H1 (cell line): ENCODE data around the gene HTD2. TPM values are rescaled to one million over a fixed set of nuclear protein-coding genes. Genes with fewer than 3 reads are reported as not detected.
A peak's percentile ranks its signal among the peaks of the same experiment; 100 is the strongest.

Experiments
- CTCF ChIA-PET: fragments of 300-600 bp; sonication (Branson Sonifier 250); formaldehyde crosslinking; loops from one replicate; lab custom pipeline; 2021; ENCODE audit not compliant: partially characterized antibody; lab: Charles Lee
- POLR2A ChIA-PET: fragments of 300-600 bp; sonication (Branson Sonifier 250); formaldehyde crosslinking; loops from one replicate; lab custom pipeline; 2021; ENCODE audit warnings: inconsistent platforms; ENCODE audit not compliant: partially characterized antibody; lab: Charles Lee
- DNase-seq, 2 experiments: peaks; one replicate each; pipeline versions ENCODE4 v3.0.0 to v3.0.0-alpha.2; 2010 to 2022; ENCODE audit warnings: low spot score in 2 of 2, low read depth in 1 of 2, mixed read lengths in 1 of 2
- FAIRE-seq: peaks from 2 replicates; lab custom pipeline; 2011; peaks lifted over from hg19 to GRCh38; lab: Jason Lieb, UNC
- H2AFZ ChIP-seq: 2 replicates; pipeline ENCODE4 v1.8.1; 2012; ENCODE audit warnings: low read length, inconsistent platforms
- H2AK5ac ChIP-seq: 2 replicates; pipeline ENCODE4 v1.6.1; 2013; ENCODE audit warnings: low read depth, low read length
- H2BK120ac ChIP-seq: replicated peaks from 2 replicates; pipeline ENCODE3; 2013; ENCODE audit warnings: low read depth, low read length, inconsistent platforms
- H2BK12ac ChIP-seq: 2 replicates; pipeline ENCODE4 v1.6.1; 2013; ENCODE audit warnings: low read depth, low read length
- H2BK15ac ChIP-seq: 2 replicates; pipeline ENCODE4 v1.6.1; 2013; ENCODE audit warnings: low read length
- H2BK20ac ChIP-seq: 2 replicates; pipeline ENCODE4 v1.6.1; 2013; ENCODE audit warnings: low read length
- H2BK5ac ChIP-seq: 2 replicates; pipeline ENCODE4 v1.6.1; 2013; ENCODE audit warnings: low read depth, low read length
- H3K14ac ChIP-seq: 2 replicates; pipeline ENCODE4 v1.6.1; 2013; ENCODE audit warnings: inconsistent platforms; ENCODE audit not compliant: insufficient read length
- H3K18ac ChIP-seq: 2 replicates; pipeline ENCODE4 v1.6.1; 2013; ENCODE audit warnings: low read length; ENCODE audit errors: extremely low read depth
- H3K23ac ChIP-seq: 2 replicates; pipeline ENCODE4 v1.6.1; 2013; ENCODE audit warnings: inconsistent platforms; ENCODE audit not compliant: insufficient read length
- H3K23me2 ChIP-seq: 2 replicates; pipeline ENCODE4 v1.6.1; 2013; ENCODE audit warnings: low read depth, low read length
- H3K27ac ChIP-seq: 2 replicates; pipeline ENCODE4 v1.6.1; 2011; ENCODE audit warnings: low read depth, low read length, inconsistent platforms
- H3K27me3 ChIP-seq, 4 experiments: replicated peaks in 1 of 4; 1 replicate in 1 of 4; 2 replicates in 3 of 4; pipeline versions ENCODE4 v1.6.1 to v1.8.1; 2011 to 2013; ENCODE audit warnings: low read length in 3 of 4, mild to moderate bottlenecking in 3 of 4, inconsistent platforms in 2 of 4, mixed read lengths in 2 of 4, moderate library complexity in 1 of 4; ENCODE audit not compliant: control insufficient read depth in 3 of 4, insufficient read depth in 3 of 4; ENCODE audit errors: extremely low read depth in 1 of 4
- H3K36me3 ChIP-seq, 4 experiments: 2 replicates each; pipeline versions ENCODE4 v1.6.1 to v1.8.1; 2011 to 2013; ENCODE audit warnings: mild to moderate bottlenecking in 4 of 4, low read length in 3 of 4, moderate library complexity in 2 of 4, control low read depth in 1 of 4, inconsistent platforms in 1 of 4; ENCODE audit not compliant: insufficient read depth in 4 of 4, control insufficient read depth in 2 of 4
- H3K4ac ChIP-seq: replicated peaks from 2 replicates; pipeline ENCODE3; 2013; ENCODE audit warnings: low read length, low read depth, mixed read lengths, inconsistent platforms; ENCODE audit not compliant: insufficient read length
- H3K4me1 ChIP-seq, 4 experiments: replicated peaks in 1 of 4; 1 replicate in 1 of 4; 2 replicates in 3 of 4; pipeline versions ENCODE4 v1.6.1 to v1.8.1; 2011 to 2013; ENCODE audit warnings: low read length in 3 of 4, inconsistent platforms in 2 of 4, mixed read lengths in 1 of 4; ENCODE audit not compliant: insufficient read depth in 4 of 4, control insufficient read depth in 3 of 4
- H3K4me2 ChIP-seq, 2 experiments: 2 replicates each; pipeline versions ENCODE4 v1.6.1 to v1.8.1; 2011 to 2013; ENCODE audit warnings: low read depth in 2 of 2, low read length in 2 of 2, control low read depth in 1 of 2, inconsistent platforms in 1 of 2, mild to moderate bottlenecking in 1 of 2; ENCODE audit not compliant: insufficient read depth in 1 of 2
- H3K4me3 ChIP-seq, 4 experiments: fragments of 200-600, 300-600 bp in 1 of 4; sonication (generic), shearing (Covaris generic), sonication (Bioruptor Twin) in 1 of 4; 2 replicates each; pipeline versions ENCODE4 v1.5.1 to v1.8.1; 2011 to 2016; ENCODE audit warnings: low read length in 4 of 4, low read depth in 3 of 4, control low read depth in 2 of 4, inconsistent platforms in 2 of 4, mild to moderate bottlenecking in 2 of 4, mixed read lengths in 1 of 4, moderate library complexity in 1 of 4; ENCODE audit not compliant: insufficient read depth in 2 of 4; ENCODE audit errors: extremely low read depth in 1 of 4
- H3K56ac ChIP-seq: replicated peaks from 2 replicates; pipeline ENCODE3; 2013; ENCODE audit warnings: low read depth, mild to moderate bottlenecking, mixed read lengths, low read length, inconsistent platforms; ENCODE audit not compliant: insufficient read length
- H3K79me1 ChIP-seq: 2 replicates; pipeline ENCODE4 v1.6.1; 2013; ENCODE audit warnings: low read depth, low read length, control low read depth
- H3K79me2 ChIP-seq, 2 experiments: 2 replicates each; pipeline versions ENCODE4 v1.6.1 to v1.8.1; 2012 to 2013; ENCODE audit warnings: low read length in 2 of 2, mild to moderate bottlenecking in 2 of 2, inconsistent platforms in 1 of 2; ENCODE audit not compliant: insufficient read depth in 2 of 2, control insufficient read depth in 1 of 2
- H3K9ac ChIP-seq, 4 experiments: replicated peaks in 1 of 4; 1 replicate in 1 of 4; 2 replicates in 3 of 4; pipeline versions ENCODE4 v1.6.1 to v1.8.1; 2011 to 2013; ENCODE audit warnings: low read depth in 3 of 4, low read length in 3 of 4, control low read depth in 2 of 4, mild to moderate bottlenecking in 2 of 4, moderate library complexity in 2 of 4, inconsistent platforms in 1 of 4; ENCODE audit errors: extremely low read depth in 1 of 4
- H3K9me3 ChIP-seq, 2 experiments: 2 replicates each; pipeline versions ENCODE4 v1.6.1 to v1.8.1; 2012 to 2013; ENCODE audit warnings: mild to moderate bottlenecking in 2 of 2, moderate library complexity in 2 of 2, control low read depth in 1 of 2, inconsistent platforms in 1 of 2, low read depth in 1 of 2, low read length in 1 of 2, mixed read lengths in 1 of 2; ENCODE audit not compliant: insufficient read depth in 2 of 2
- H4K20me1 ChIP-seq, 2 experiments: replicated peaks in 1 of 2; 2 replicates each; pipeline versions ENCODE3 to v1.8.1; 2011 to 2013; ENCODE audit warnings: inconsistent platforms in 2 of 2, low read length in 2 of 2, mild to moderate bottlenecking in 1 of 2; ENCODE audit not compliant: insufficient read depth in 2 of 2, control insufficient read depth in 1 of 2
- H4K5ac ChIP-seq: 2 replicates; pipeline ENCODE4 v1.6.1; 2013; ENCODE audit warnings: low read length, low read depth, mixed read lengths, inconsistent platforms; ENCODE audit not compliant: insufficient read length
- H4K8ac ChIP-seq: 2 replicates; pipeline ENCODE4 v1.8.0; 2013; ENCODE audit warnings: mild to moderate bottlenecking, moderate library complexity, low read length, inconsistent platforms; ENCODE audit not compliant: insufficient read depth; ENCODE audit errors: extremely low read depth
- H4K91ac ChIP-seq: replicated peaks from 2 replicates; pipeline ENCODE3; 2013; ENCODE audit warnings: low read length, mixed read lengths, inconsistent platforms; ENCODE audit not compliant: insufficient read length
- EP300 ChIP-seq, 2 experiments: IDR thresholded peaks; 1 replicate in 1 of 2; 2 replicates in 1 of 2; pipeline ENCODE4 v1.6.1; 2011 to 2012; ENCODE audit warnings: low read depth in 2 of 2, low read length in 2 of 2, mild to moderate bottlenecking in 2 of 2, borderline replicate concordance in 1 of 2, inconsistent platforms in 1 of 2, moderate library complexity in 1 of 2
- POU5F1 ChIP-seq: IDR thresholded peaks from 2 replicates; pipeline ENCODE4 v1.6.1; 2011; ENCODE audit warnings: low read depth, mild to moderate bottlenecking, low read length, moderate library complexity
- RNF2 ChIP-seq: fragments of 200-900, 300-1000 bp; sonication (generic); IDR thresholded peaks from 2 replicates; pipeline ENCODE4 v1.7.1; 2016; ENCODE audit warnings: borderline replicate concordance, low read depth, mild to moderate bottlenecking, antibody characterized with exemption, low read length; ENCODE audit not compliant: poor library complexity, severe bottlenecking; ENCODE audit errors: missing control alignments
- SP4 ChIP-seq: IDR thresholded peaks from 2 replicates; pipeline ENCODE4 v1.6.1; 2012; ENCODE audit warnings: low read length, inconsistent platforms
- SRF ChIP-seq: IDR thresholded peaks from 2 replicates; pipeline ENCODE4 v1.6.1; 2011; ENCODE audit warnings: mild to moderate bottlenecking, low read depth, low read length, moderate library complexity
- TCF12 ChIP-seq: IDR thresholded peaks from 2 replicates; pipeline ENCODE4 v1.6.1; 2011; ENCODE audit warnings: low read depth, mild to moderate bottlenecking, low read length
- WGBS, 2 experiments: shearing (Covaris generic) in 1 of 2; methylation state at CpG; one replicate each; pipeline versions ENCODE4 v1.1.6 to v1.1.7; 2013 to 2015; ENCODE audit warnings: low lambda C conversion rate in 2 of 2, mixed read lengths in 2 of 2, inconsistent platforms in 1 of 2, low coverage in 1 of 2, missing lambda C conversion rate in 1 of 2; ENCODE audit not compliant: insufficient replicate concordance in 2 of 2, insufficient coverage in 1 of 2, insufficient read length in 1 of 2; ENCODE audit errors: extremely low coverage in 1 of 2, missing lambda C conversion rate in 1 of 2; 5-methylcytosine and 5-hydroxymethylcytosine counted together
- polyA plus RNA-seq, 7 experiments: library from polyadenylated mRNA; depleted of rRNA in 3 of 7; stranded (reverse) in 5 of 7; unstranded in 2 of 7; fragments of >200 nt in 5 of 7; fragments of 200-250 nt in 2 of 7; gene quantifications; 1 replicate in 5 of 7; 2 replicates in 1 of 7; 4 replicates in 1 of 7; pipeline versions ENCODE4 v1.2.1 to v1.2.3, GENCODE V29; 2011 to 2013; ENCODE audit warnings: missing spikeins in 2 of 7, mixed read lengths in 2 of 7
- total RNA-seq: library from RNA; stranded (reverse); fragmentation: NEBNext Ultra II Directional; extraction: Animal tissue kit (Norgen Biotek cat#: 25700); gene quantifications from 2 replicates; pipeline ENCODE4 v1.2.1, GENCODE V29; 2021

HTD2 gene
- total and polyA plus RNA-seq, 2 of the 8 experiments (the other 6 are each of a cell fraction or from before 2014, with no cell fraction given): 8.8 to 10.8 TPM

DNA sequence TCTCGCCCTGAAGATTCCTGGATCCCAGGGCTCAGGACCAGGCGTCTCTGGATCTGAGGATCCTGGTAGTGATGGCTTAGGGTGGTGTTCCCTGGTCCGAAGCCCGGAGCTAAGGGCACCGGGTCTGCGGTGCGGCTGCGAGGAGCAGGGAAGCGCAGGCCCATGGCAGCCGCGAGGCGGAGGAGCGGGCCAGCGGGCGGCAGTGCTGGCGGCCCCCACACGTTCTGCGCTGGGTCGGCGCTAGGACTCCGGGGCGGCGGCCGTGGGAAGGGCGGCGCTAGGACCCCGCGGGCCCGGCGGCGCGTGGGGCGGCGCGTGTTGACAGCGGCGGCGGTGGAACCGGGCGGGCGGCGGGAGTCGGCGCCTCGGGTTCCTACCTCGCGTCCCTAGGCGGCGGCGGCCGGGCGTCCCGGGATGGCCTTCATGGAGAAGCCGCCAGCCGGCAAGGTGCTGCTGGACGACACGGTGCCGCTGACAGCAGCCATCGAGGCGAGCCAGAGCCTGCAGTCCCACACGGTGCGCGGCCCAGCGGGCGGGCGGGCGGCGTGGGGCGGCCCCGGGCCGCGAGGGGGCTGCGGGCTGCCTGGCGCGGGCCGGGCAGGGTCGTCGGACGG lies 26.4 kb downstream of the HTD2 start, which contains the start of gene PXK:
Gene PXK, plus strand, starts transcription at position 318 of the 614 bp plus-strand sequence. Its CDS starts 97 bp downstream, at position 415.
- WGBS, 2 experiments: 1% methylated on average over 42 of the region's 79 CpGs; no CpG with 5 or more reads in 1 of the 2 experiments
- CTCF ChIA-PET: interaction anchor here (1.0 to 3.9 kb wide), 8 partner anchors 17 to 159 kb away, joined by 3 to 15 read pairs (median 4); partner anchors contain the start of genes HTD2, KCTD6 and RPP14
- TF ChIP-seq SRF: no peak
- no peak for TF ChIP-seq RNF2
- TF ChIP-seq POU5F1: no peak
- peak in 1 of 2 experiments; percentile 57; a peak in 1 of 3 replicates for TF ChIP-seq EP300 (IDR thresholded peaks at IDR 0.05; ENCODE audit: borderline replicate concordance in 1 of 2, low read depth in 2 of 2, low read length in 2 of 2)
- TF ChIP-seq SP4: no peak
- TF ChIP-seq TCF12: no peak

More for the DNA sequence above, 26.4 kb downstream of the HTD2 start, which contains the start of gene PXK:
- Histone ChIP-seq H3K4me3 (peak within 1 kb of the TSS; percentile 49 to 65 (median 58)), H2BK15ac (no peak within 1 kb of the TSS), H3K23me2 (peaks cover 7% of the 10 kb centered on the region; the same call in 1 of the 2 replicates), H2AFZ (peak within 1 kb of the TSS; percentile 94), H3K14ac (no peak within 1 kb of the TSS), H3K79me2 (no peaks in the 10 kb centered on the region), H3K56ac (no peak within 1 kb of the TSS), H2AK5ac (no peak within 1 kb of the TSS; the same call in 1 of the 2 replicates), H4K91ac (no peak within 1 kb of the TSS), H3K4ac (no peak within 1 kb of the TSS), H3K18ac (no peak within 1 kb of the TSS; the same call in 1 of the 2 replicates), H3K4me1 (0 out of 7 replicates have a peak, but pooled peaks cover 0 to 4% (median 0%) of the 10 kb centered on the region in 4 experiments), H4K8ac (peak within 1 kb of the TSS; percentile 60), H3K4me2 (peak within 1 kb of the TSS; percentile 64 to 94), H2BK20ac (no peak within 1 kb of the TSS), H3K23ac (no peak within 1 kb of the TSS), H2BK12ac (peak within 1 kb of the TSS; percentile 71; the same call in 1 of the 2 replicates), H4K20me1 (no peaks in the 10 kb centered on the region), H4K5ac (no peak within 1 kb of the TSS), H3K27ac (no peak within 1 kb of the TSS), H3K9me3 (no peaks in the 10 kb centered on the region), H3K9ac (peak within 1 kb of the TSS in 1 of 4 experiments; percentile 18; a peak in 1 of 7 replicates), H2BK120ac (no peak within 1 kb of the TSS), H3K36me3 (no peaks in the 10 kb centered on the region), H3K27me3 (peaks cover 0 to 16% (median 8%) of the 10 kb centered on the region in 4 experiments; a peak in 5 of 7 replicates), H3K79me1 (no peaks in the 10 kb centered on the region), H2BK5ac (no peak within 1 kb of the TSS)
- FAIRE-seq: no peak
- DNase-seq: peak in 1 of 2 experiments; percentile 84
- POLR2A ChIA-PET: interaction anchor here (1.1 to 1.5 kb wide), 3 partner anchors 10 to 102 kb away, joined by 3 to 4 read pairs (median 3); no protein-coding TSS in a partner anchor
